ENCODE measurements around the gene KCNK15. TPM values are rescaled to one million over a fixed set of nuclear protein-coding genes. Genes with fewer than 3 reads are reported as not detected.
A peak's percentile ranks its signal among the peaks of the same experiment; 100 is the strongest.

KCNK15 gene
- total and polyA plus RNA-seq, 12 donors = 0.13 to 0.82 (median 0.38) TPM

- no peaks in the 10 kb centered on the region for H3K27me3 ChIP-seq
- WGBS, 2 donors = 95 to 96% methylated on average over 11 of the region's 11 CpGs
- DNase-seq (no peak), ATAC-seq (no peak)
- intact Hi-C loops (cut with DNase I) = no loop called here
- peaks cover 17 to 49% (median 38%) of the 10 kb centered on the region in 9 donors for H3K4me1 ChIP-seq
- TF ChIP-seq CTCF (IDR thresholded peaks at IDR 0.05) = no peak
- no peaks in the 10 kb centered on the region for H3K36me3 ChIP-seq
- no peak overlapping the region for H3K4me3 ChIP-seq
- H3K27ac ChIP-seq = no peak overlapping the region
- H3K9me3 ChIP-seq = no peaks in the 10 kb centered on the region
Measured at GRCh38 chr20:44700306-44700705, 45.4 kb upstream of the KCNK15 start.

- TF ChIP-seq CTCF (IDR thresholded peaks at IDR 0.05) = no peak
- H3K4me1 ChIP-seq = peaks cover 17 to 51% (median 35%) of the 10 kb centered on the region in 9 donors
- no peak for ATAC-seq
- WGBS, 2 donors = 82 to 85% methylated on average over 15 of the region's 15 CpGs
- no peaks in the 10 kb centered on the region for H3K27me3 ChIP-seq
- no peak for DNase-seq
- H3K27ac ChIP-seq = peak overlapping the region in 3 of 10 donors; percentile 12 to 83 (median 82)
- H3K4me3 ChIP-seq = no peak overlapping the region
- intact Hi-C loops (cut with DNase I) = no loop called here
- no peaks in the 10 kb centered on the region for H3K9me3 ChIP-seq
- no peaks in the 10 kb centered on the region for H3K36me3 ChIP-seq
Measured at GRCh38 chr20:44701118-44701857, 44.4 kb upstream of the KCNK15 start.

GRCh38 chr20:44701858-44702256 lies 43.8 kb upstream of the KCNK15 start:
- H3K9me3 ChIP-seq = no peaks in the 10 kb centered on the region
- 89 to 92% methylated on average over 7 of the region's 7 CpGs for WGBS, 2 donors
- no peaks in the 10 kb centered on the region for H3K36me3 ChIP-seq
- peaks cover 21 to 56% (median 40%) of the 10 kb centered on the region in 9 donors for H3K4me1 ChIP-seq
- DNase-seq = no peak
- TF ChIP-seq CTCF (IDR thresholded peaks at IDR 0.05) = no peak
- H3K27me3 ChIP-seq = no peaks in the 10 kb centered on the region
- no peak overlapping the region for H3K4me3 ChIP-seq
- no peak for ATAC-seq
- intact Hi-C loops (cut with DNase I) = no loop called here
- peak overlapping the region in 2 of 10 donors; percentile 82 to 83 for H3K27ac ChIP-seq

- DNase-seq (peak; percentile 89 to 90), ATAC-seq (peak; percentile 82 to 94 (median 92))
- Histone ChIP-seq H3K36me3 (no peaks in the 10 kb centered on the region), H3K9me3 (no peaks in the 10 kb centered on the region), H3K4me3 (no peak overlapping the region), H3K27me3 (no peaks in the 10 kb centered on the region), H3K27ac (peak overlapping the region; percentile 57 to 83 (median 72)), H3K4me1 (peaks cover 21 to 60% (median 41%) of the 10 kb centered on the region in 9 donors)
- 5 to 8% methylated on average over 9 of the region's 9 CpGs for WGBS, 2 donors
- intact Hi-C loops (cut with DNase I) = no loop called here
- peak in 3 of 9 donors; percentile 7 to 12 (median 11) for TF ChIP-seq CTCF (IDR thresholded peaks at IDR 0.05)
Measured at GRCh38 chr20:44702776-44703175, 42.9 kb upstream of the KCNK15 start.
